ENCODE measurements around the gene ADGRL3. TPM values are rescaled to one million over a fixed set of nuclear protein-coding genes. Genes with fewer than 3 reads are reported as not detected.

The ADGRL3 gene
- total RNA-seq, 2 donors from 2014 or later: 48.0 to 54.3 TPM

DNA sequence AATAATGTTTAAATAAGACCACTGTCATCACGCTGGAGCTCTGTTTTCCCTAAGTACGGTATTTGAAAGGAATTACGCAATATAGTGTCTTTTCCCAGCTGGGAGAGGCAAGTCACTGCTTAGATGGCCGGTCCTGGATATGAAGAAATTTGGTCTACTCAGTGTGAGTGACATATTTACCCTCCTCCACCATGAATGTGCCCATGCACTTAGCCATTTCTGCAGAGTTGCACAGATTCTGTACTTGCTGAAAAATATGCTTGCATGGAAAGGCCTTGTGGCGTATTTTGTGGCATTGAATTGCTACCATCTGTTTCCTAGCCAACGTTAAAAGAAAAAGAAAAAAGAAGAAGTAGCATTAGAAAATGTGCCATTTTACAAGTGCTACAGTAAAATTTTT is 73.1 kb downstream of the ADGRL3 start:
- intact Hi-C loops (cut with DNase I): no loop called here
- DNase-seq (ENCODE audit: low spot score): no peak

DNA sequence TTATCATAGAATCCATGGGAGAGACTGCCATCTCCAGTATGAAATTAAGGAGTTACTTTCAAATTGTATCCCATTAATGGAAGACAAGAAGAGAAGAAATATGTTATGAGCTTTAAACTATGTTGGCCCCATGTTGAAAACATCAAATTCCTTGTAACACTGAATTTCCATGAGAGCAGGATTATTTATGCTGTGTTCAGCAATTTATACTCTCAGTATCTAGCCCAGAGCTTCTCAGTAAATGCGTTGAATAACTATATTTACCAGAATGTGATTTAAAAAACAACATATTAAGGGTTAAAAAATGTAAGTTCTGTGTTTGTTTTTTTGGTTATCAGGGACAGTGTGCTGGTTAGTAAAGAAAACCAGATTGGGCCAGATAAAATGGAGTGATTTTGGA is 74.2 kb downstream of the ADGRL3 start:
- intact Hi-C loops (cut with DNase I): no loop called here
- no peak for DNase-seq (ENCODE audit: low spot score)

GRCh38 chr4:61275241-61275640 is 75.1 kb downstream of the ADGRL3 start:
- intact Hi-C loops (cut with DNase I): no loop called here
- DNase-seq (ENCODE audit: low spot score): no peak

- no peak for DNase-seq (ENCODE audit: low spot score)
- intact Hi-C loops (cut with DNase I): no loop called here
Observed at GRCh38 chr4:61276029-61276428, 75.9 kb downstream of the ADGRL3 start.

DNA sequence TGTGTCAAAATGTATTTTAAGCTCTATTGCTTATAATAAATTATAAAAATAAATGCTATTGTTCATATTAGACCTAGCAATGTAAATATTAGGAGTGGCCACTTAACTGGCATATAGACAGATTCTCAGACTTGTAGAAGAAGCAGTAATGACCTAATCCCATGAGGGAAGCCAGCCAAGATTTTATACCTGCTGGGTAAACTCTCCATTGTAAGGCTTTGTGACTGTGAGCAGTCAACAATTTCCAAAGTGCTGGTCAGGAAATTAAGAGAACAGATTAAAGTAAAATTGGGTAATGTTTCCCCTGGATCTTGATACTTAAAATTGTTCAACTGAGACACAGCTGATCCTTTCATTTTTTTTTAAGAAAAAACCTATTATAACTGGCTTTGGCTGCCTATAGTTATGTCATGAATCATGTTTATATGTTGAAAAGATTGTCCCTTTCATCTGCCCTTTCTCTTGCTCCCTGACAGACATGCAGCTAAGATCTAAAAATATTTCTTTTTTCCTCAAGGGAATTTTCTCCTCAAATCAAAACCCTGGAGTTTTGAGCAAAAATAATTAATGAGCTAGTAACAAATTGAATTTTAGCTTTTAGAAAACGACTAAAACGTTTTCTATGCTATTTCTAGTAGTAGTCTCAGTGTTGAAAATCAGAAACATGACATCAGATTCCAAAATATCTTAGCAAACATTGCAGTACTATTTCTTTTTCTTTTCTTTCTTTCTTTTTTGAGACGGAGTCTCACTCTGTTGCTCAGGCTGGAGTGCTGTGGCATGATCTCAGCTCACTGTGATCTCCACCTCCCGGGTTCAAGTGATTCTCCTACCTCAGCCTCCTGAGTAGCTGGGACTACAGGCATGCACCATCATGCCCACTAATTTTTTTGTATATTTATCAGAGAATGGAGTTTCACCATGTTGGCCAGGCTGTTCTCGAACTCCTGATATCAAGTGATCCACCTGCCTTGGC is 77.9 kb downstream of the ADGRL3 start:
- no peak for DNase-seq (ENCODE audit: low spot score)
- intact Hi-C loops (cut with DNase I): no loop called here

- DNase-seq (ENCODE audit: low spot score): no peak
- intact Hi-C loops (cut with DNase I): no loop called here
Observed at GRCh38 chr4:61292322-61292721, 92.2 kb downstream of the ADGRL3 start.

DNA sequence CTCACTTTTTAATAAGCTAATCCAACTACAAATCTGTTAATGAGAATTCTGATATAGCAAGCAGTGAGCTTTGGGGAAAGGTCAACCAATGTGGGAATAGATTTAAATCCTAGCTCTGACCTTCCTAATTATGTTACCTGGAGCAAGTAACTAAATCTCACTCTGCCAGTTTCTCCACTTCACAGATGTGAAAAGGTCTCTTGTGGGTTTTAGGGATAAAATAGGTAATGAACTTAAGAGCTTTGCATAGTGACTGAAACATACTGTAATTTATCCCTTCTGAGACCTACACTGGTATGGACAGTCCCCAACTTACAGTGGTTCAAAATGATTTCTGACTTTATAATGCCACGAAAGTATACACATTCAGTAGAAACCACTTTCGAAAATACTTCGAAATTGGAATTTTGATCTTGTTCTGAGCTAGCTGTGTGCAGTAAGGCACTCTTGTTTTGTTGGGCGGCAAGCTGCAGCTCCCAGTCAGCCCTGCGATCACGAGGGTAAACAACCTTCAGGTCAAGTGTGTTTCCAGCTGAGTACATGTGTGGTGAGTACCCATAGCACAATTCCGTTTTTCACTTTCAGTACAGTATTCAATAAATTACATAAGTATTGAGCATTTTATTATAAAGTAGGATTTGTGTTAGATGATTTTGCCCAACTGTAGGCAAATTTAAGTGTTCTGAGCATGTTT is 93.7 kb downstream of the ADGRL3 start:
- intact Hi-C loops (cut with DNase I): no loop called here
- no peak for DNase-seq (ENCODE audit: low spot score)

DNA sequence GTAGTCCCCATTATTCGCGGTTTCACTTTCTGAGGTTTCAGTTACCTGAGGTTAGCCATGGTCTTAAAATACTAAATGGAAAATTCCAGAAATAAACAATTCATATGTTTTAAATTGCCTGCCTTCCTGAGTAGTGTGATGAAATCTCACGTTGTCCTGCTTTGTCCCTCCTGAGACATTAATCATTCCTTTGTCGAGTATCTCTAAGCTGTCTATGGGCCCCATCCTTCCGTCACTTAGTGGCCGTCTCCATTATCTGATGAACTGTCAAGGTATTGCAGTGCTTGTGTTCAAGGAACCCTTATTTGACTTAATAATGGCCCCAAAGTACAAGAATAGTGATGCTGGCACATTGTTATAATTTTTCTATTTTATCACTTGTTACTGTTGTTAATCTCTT is 94.8 kb downstream of the ADGRL3 start:
- intact Hi-C loops (cut with DNase I): loop anchor here in 1 of 2 donors (5.0 kb wide), 1 partner anchor 1033 kb away; no protein-coding TSS in a partner anchor
- DNase-seq (ENCODE audit: low spot score): no peak

GRCh38 chr4:61296144-61296543 is 96.0 kb downstream of the ADGRL3 start:
- intact Hi-C loops (cut with DNase I): loop anchor here in 1 of 2 donors (5.0 kb wide), 1 partner anchor 1034 kb away; no protein-coding TSS in a partner anchor
- DNase-seq (ENCODE audit: low spot score): no peak

GRCh38 chr4:61298178-61298740 is 98.1 kb downstream of the ADGRL3 start:
- DNase-seq (ENCODE audit: low spot score): no peak
- intact Hi-C loops (cut with DNase I): loop anchor here in 1 of 2 donors (5.0 kb wide), 1 partner anchor 1036 kb away; no protein-coding TSS in a partner anchor

DNA sequence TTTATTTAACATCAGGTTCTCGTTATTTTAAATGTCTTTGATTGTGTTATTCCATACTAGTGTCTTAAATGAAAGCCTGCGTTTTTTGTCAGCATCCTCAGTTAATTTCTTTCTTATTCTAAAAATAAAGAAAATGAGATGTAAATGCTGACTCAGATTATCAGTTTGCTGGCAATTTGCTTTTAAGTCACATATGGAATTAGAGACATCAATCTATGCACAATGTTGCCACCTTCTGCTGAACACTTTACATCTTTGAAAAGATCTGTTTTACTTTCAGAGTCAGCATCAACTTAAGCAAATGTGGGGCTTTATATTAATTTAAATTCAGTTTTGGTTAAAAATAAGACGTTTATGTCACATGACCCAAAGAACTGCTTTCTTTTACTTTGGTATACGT is 99.2 kb downstream of the ADGRL3 start:
- intact Hi-C loops (cut with DNase I): loop anchor here in 1 of 2 donors (5.0 kb wide), 1 partner anchor 1037 kb away; no protein-coding TSS in a partner anchor
- DNase-seq (ENCODE audit: low spot score): no peak

DNA sequence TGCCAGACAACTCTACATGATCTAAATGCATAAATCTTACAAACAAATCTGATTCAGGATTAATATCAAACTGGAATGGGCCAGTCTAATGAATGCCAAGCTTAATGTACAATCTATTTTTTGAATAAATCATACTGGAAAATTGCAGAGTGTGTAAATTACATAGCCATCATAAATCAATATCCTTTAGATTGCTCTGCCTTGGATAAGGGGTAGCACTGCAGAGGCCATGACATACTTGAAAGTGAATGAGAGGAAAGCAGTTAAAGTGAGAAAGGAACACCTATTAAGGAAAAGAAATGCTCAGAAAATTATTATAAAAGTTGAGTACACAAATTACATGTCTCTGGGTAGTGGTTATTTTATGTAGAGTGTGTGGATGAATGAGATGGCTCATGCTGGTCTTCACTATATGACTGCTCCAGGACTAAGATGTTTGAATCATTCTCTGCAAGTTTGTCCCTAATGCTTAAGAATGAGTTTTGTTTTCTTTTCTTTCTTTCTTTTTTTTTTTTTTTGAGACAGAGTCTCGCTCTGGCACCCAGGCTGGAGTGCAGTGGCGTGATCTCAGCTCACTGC is 100.2 kb downstream of the ADGRL3 start:
- no peak for DNase-seq (ENCODE audit: low spot score)
- intact Hi-C loops (cut with DNase I): no loop called here

DNA sequence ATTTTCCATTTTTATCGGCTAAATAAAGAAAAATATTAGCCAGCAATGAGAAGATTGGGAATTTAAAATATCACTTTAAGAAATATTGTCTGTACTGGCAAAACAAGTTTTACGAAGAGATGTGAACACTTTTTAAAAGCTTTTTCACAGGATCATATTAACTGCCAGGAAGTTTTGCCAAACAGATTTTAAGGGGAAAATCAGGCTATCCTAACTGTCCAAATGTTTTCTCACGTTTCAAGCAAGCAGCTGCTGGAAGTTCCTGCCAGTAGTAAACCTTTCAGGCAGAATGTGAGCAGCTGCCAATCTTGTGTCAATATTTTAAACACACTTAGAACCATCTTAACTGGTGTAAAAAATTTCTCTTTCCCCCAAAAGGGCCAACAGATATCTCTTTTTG is 101.1 kb downstream of the ADGRL3 start:
- intact Hi-C loops (cut with DNase I): no loop called here
- no peak for DNase-seq (ENCODE audit: low spot score)

- no peak for DNase-seq (ENCODE audit: low spot score)
- intact Hi-C loops (cut with DNase I): no loop called here
Observed at GRCh38 chr4:61308033-61308432, 107.9 kb downstream of the ADGRL3 start.

DNA sequence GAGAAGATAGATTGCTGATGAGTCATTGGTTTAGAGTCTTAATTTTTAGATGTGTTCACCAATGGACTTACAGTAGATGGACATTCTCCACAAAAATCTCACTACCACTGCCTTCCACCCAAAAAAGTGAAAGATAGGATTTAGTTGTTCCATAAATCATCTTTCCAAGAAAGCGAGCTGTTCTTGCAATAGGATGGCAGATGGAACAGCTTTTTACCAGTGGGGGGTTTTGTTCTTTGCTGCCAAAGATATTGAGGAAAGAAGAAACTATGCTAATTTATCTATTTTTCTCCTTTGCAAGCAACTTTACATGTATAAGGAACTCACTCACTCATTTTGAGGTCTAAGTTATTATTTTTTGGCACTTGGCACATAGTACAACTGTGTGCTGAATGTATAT is 109.5 kb downstream of the ADGRL3 start:
- intact Hi-C loops (cut with DNase I): no loop called here
- DNase-seq (ENCODE audit: low spot score): no peak

- intact Hi-C loops (cut with DNase I): no loop called here
Observed at GRCh38 chr4:61312526-61312925, 112.4 kb downstream of the ADGRL3 start.

GRCh38 chr4:61318431-61318830 is 118.3 kb downstream of the ADGRL3 start:
- intact Hi-C loops (cut with DNase I): no loop called here
- no peak for DNase-seq (ENCODE audit: low spot score)

More at GRCh38 chr4:61312526-61312925, 112.4 kb downstream of the ADGRL3 start:
- DNase-seq (ENCODE audit: low spot score): no peak

- DNase-seq (ENCODE audit: low spot score): no peak
- intact Hi-C loops (cut with DNase I): no loop called here
Observed at GRCh38 chr4:61319156-61319555, 119.0 kb downstream of the ADGRL3 start.

DNA sequence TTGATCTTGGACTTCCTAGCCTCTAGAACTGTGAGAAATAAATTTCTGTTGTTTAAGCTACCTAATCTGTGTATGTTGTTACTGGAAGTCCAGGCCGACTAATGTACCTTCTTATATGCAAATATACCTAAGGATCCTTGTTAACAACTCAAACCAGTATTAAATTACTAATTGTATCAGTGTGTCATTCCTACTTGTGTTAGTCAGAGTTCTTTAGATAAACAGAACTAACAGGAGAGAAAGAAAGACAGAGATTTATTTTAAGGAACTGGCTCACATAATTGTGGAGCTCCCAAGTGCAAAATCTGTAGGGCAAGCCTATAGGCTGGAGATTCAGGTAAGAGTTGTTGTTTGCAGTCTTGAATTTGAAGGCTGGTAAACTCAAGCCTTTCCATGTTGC is 120.0 kb downstream of the ADGRL3 start:
- intact Hi-C loops (cut with DNase I): loop anchor here in 1 of 2 donors (10.0 kb wide), 1 partner anchor 645 kb away; no protein-coding TSS in a partner anchor
- no peak for DNase-seq (ENCODE audit: low spot score)
